ENCODE data around the gene SLC43A2. TPM values are rescaled to one million over a fixed set of nuclear protein-coding genes. Genes with fewer than 3 reads are reported as not detected.

SLC43A2 gene
- total and polyA plus RNA-seq, 2 of the 13 experiments (the other 11 are each of a cell fraction or from before 2014, with no cell fraction given), result 7.3 to 20.0 TPM

- FAIRE-seq (no peak), DNase-seq (ENCODE audit: low spot score) (no peak), ATAC-seq (no peak)
- intact Hi-C loops (cut with micrococcal nuclease; ENCODE audit: unreplicated experiment), result no loop called here
- Histone ChIP-seq H3K4me2 (ENCODE audit: low read depth, low read length) (no peak overlapping the region), H3K4me1 (ENCODE audit: insufficient read depth, low read length) (no peaks in the 10 kb centered on the region), H3K27ac (ENCODE audit: extremely low read length, insufficient read depth, low read length) (no peak overlapping the region), H3K27me3 (ENCODE audit: control insufficient read depth in 1 of 2, insufficient read depth in 2 of 2, low read length in 2 of 2) (no peaks in the 10 kb centered on the region), H3K9ac (ENCODE audit: insufficient read depth, low read depth, low read length) (no peak overlapping the region), H4K20me1 (ENCODE audit: insufficient read depth, low read length) (0 out of 2 replicates have a peak, but pooled peaks cover 2% of the 10 kb centered on the region), H3K36me3 (replicated peaks in 1 of 2; ENCODE audit: control insufficient read depth in 1 of 2, insufficient read depth in 2 of 2, low read length in 2 of 2) (peaks cover 14 to 62% of the 10 kb centered on the region in 2 experiments), H3K9me3 (ENCODE audit: low read length) (no peaks in the 10 kb centered on the region), H2AFZ (ENCODE audit: low read length) (no peak overlapping the region), H3K4me3 (replicated peaks in 1 of 3; ENCODE audit: insufficient read depth in 1 of 3, low read depth in 2 of 3, low read length in 3 of 3) (no peak overlapping the region), H3K79me2 (ENCODE audit: insufficient read depth, low read length) (peaks cover 7% of the 10 kb centered on the region)
- in situ Hi-C loops (cut with HindIII; ENCODE audit: extremely low pct_ligation_motif_present, low pct_unique_long_range_greater_than_20kb), result no loop called here
- CTCF ChIA-PET (ENCODE audit: low intra/inter-chr PET ratio, low total read pairs), result no interaction called here
- 97% methylated on average over 11 of the region's 11 CpGs for WGBS (ENCODE audit: low lambda C conversion rate)
- TF ChIP-seq HNRNPH1 (optimal IDR thresholded peaks at IDR 0.05; ENCODE audit: low read depth, low read length), result no peak
- no peak for TF ChIP-seq RORA (CRISPR knock-in tag; IDR thresholded peaks at IDR 0.05)
- TF ChIP-seq HOXA5 (CRISPR knock-in tag; IDR thresholded peaks at IDR 0.05), result no peak
- no peak for TF ChIP-seq TSC22D2 (CRISPR knock-in tag; IDR thresholded peaks at IDR 0.05; ENCODE audit: borderline replicate concordance)
- no peak for TF ChIP-seq CBX5 (CRISPR knock-in tag; IDR thresholded peaks at IDR 0.05; ENCODE audit: borderline replicate concordance)
- no peak for TF ChIP-seq TARDBP (CRISPR knock-in tag; IDR thresholded peaks at IDR 0.05)
- TF ChIP-seq KAT7 (CRISPR knock-in tag; IDR thresholded peaks at IDR 0.05; ENCODE audit: borderline replicate concordance), result no peak
- TF ChIP-seq AGO2 (optimal IDR thresholded peaks at IDR 0.05; ENCODE audit: low read depth, low read length), result no peak
- TF ChIP-seq POLR2A (IDR thresholded peaks at IDR 0.05; ENCODE audit: insufficient read depth in 1 of 2, low read depth in 2 of 2, low read length in 2 of 2), result no peak
- TF ChIP-seq ZNF652 (CRISPR knock-in tag; IDR thresholded peaks at IDR 0.05; ENCODE audit: borderline replicate concordance, low read depth), result no peak
- TF ChIP-seq TRAFD1 (CRISPR knock-in tag; IDR thresholded peaks at IDR 0.05; ENCODE audit: borderline replicate concordance), result no peak
- no peak for TF ChIP-seq CEBPB (IDR thresholded peaks at IDR 0.05; ENCODE audit: borderline replicate concordance, low read depth, low read length)
- no peak for TF ChIP-seq ATM (IDR thresholded peaks at IDR 0.05; ENCODE audit: borderline replicate concordance)
- TF ChIP-seq GZF1 (CRISPR knock-in tag; IDR thresholded peaks at IDR 0.05), result no peak
- no peak for TF ChIP-seq ZBTB10 (CRISPR knock-in tag; IDR thresholded peaks at IDR 0.05; ENCODE audit: borderline replicate concordance)
- no peak for TF ChIP-seq REPIN1 (CRISPR knock-in tag; IDR thresholded peaks at IDR 0.05; ENCODE audit: borderline replicate concordance, low read depth)
- TF ChIP-seq PTBP1 (IDR thresholded peaks at IDR 0.05; ENCODE audit: low read depth, low read length, poor library complexity, severe bottlenecking), result no peak
- TF ChIP-seq NR3C1 (CRISPR knock-in tag; IDR thresholded peaks at IDR 0.05), result no peak
- TF ChIP-seq BCL3 (CRISPR knock-in tag; IDR thresholded peaks at IDR 0.05), result no peak
- POLR2A ChIA-PET, result no interaction called here
- BruUV-seq (replicated peaks), result no TSS peak
Observed at GRCh38 chr17:1552932-1553331, 75.7 kb downstream of the SLC43A2 start.

Data from HepG2 (cell line).